PC-3 (cell line): ENCODE data around the gene GHRL. TPM values are rescaled to one million over a fixed set of nuclear protein-coding genes. Genes with fewer than 3 reads are reported as not detected.
A peak's percentile ranks its signal among the peaks of the same experiment; 100 is the strongest.

Experiments used
- ATAC-seq: fragments of 200-7000 bp; cut with Tn5 transposase; 2 replicates; pipeline ENCODE4 v1.9.1; 2020; ENCODE audit warnings: mild to moderate bottlenecking, moderate library complexity
- BruUV-seq: library from RNA; stranded (reverse); fragments of 400-500 nt; replicated peaks from 2 replicates; lab custom pipeline; 2021; lab: Mats Ljungman, UMichigan
- CTCF ChIA-PET: fragments of 300-600 bp; sonication (Branson Sonifier 250); formaldehyde crosslinking; loops from one replicate; lab custom pipeline; 2022; ENCODE audit warnings: antibody characterized with exemption; lab: Charles Lee
- POLR2A ChIA-PET: fragments of 300-600 bp; sonication (Branson Sonifier 250); formaldehyde crosslinking; loops from one replicate; lab custom pipeline; 2022; ENCODE audit warnings: antibody characterized with exemption; ENCODE audit not compliant: unreplicated experiment; lab: Charles Lee
- DNase-seq: peaks from one replicate; pipeline ENCODE4 v3.0.0-alpha.2; 2015
- H2AFZ ChIP-seq: fragments of 300-600 bp; sonication (generic); 2 replicates; pipeline ENCODE4 v1.6.0; 2016; ENCODE audit warnings: antibody characterized with exemption, low read length
- H3F3A ChIP-seq: fragments of 300-600 bp; sonication (generic); one replicate; pipeline ENCODE4 v1.6.0; 2017; ENCODE audit warnings: antibody characterized with exemption, low read length, control low read depth, mild to moderate bottlenecking; ENCODE audit not compliant: unreplicated experiment
- H3K27ac ChIP-seq: fragments of 300-600 bp; sonication (generic); 2 replicates; pipeline ENCODE4 v1.5.1; 2016; ENCODE audit warnings: mild to moderate bottlenecking, low read length
- H3K27me3 ChIP-seq: fragments of 300-600 bp; sonication (generic); 2 replicates; pipeline ENCODE4 v1.6.1; 2016; ENCODE audit warnings: low read length, mixed read lengths
- H3K36me3 ChIP-seq: fragments of 300-600 bp; sonication (generic); 2 replicates; pipeline ENCODE4 v1.6.1; 2016; ENCODE audit warnings: low read depth, mixed run types, low read length, mixed read lengths
- H3K4me1 ChIP-seq: fragments of 300-600 bp; sonication (generic); 2 replicates; pipeline ENCODE4 v1.5.1; 2016; ENCODE audit warnings: low read length; ENCODE audit not compliant: insufficient read depth
- H3K4me2 ChIP-seq: fragments of 300-600 bp; sonication (generic); 2 replicates; pipeline ENCODE4 v1.6.0; 2016; ENCODE audit warnings: low read length
- H3K4me3 ChIP-seq: fragments of 300-600 bp; sonication (generic); 2 replicates; pipeline ENCODE4 v1.5.1; 2016; ENCODE audit warnings: mild to moderate bottlenecking, low read length, mixed read lengths
- H3K79me2 ChIP-seq: fragments of 300-600 bp; sonication (generic); 2 replicates; pipeline ENCODE4 v1.6.1; 2017; ENCODE audit warnings: low read length, mixed read lengths
- H3K9ac ChIP-seq: fragments of 300-600 bp; sonication (generic); 2 replicates; pipeline ENCODE4 v1.6.0; 2016; ENCODE audit warnings: mild to moderate bottlenecking, low read length
- H3K9me2 ChIP-seq: fragments of 300-600 bp; sonication (generic); replicated peaks from 2 replicates; pipeline ENCODE4 v1.6.1; 2016; ENCODE audit warnings: mixed run types, low read length, mixed read lengths
- H3K9me3 ChIP-seq: fragments of 300-600 bp; sonication (generic); 2 replicates; pipeline ENCODE4 v1.6.1; 2016; ENCODE audit warnings: low read length, mixed read lengths
- H4K20me1 ChIP-seq: fragments of 300-600 bp; sonication (generic); 2 replicates; pipeline ENCODE4 v1.6.1; 2016; ENCODE audit warnings: low read length, mixed read lengths
- CTCF ChIP-seq: fragments of 300-600 bp; sonication (generic); conservative IDR thresholded peaks from 2 replicates; pipeline ENCODE4 v1.5.1; 2017; ENCODE audit warnings: antibody characterized with exemption, low read depth, mild to moderate bottlenecking, low read length
- EZH2 ChIP-seq: fragments of 300-600 bp; sonication (generic); IDR thresholded peaks from one replicate; pipeline ENCODE4 v1.6.1; 2017; ENCODE audit warnings: antibody characterized with exemption, mild to moderate bottlenecking, low read length; ENCODE audit not compliant: unreplicated experiment
- EZH2phosphoT487 ChIP-seq: fragments of 300-600 bp; sonication (generic); IDR thresholded peaks from 2 replicates; pipeline ENCODE4 v1.6.1; 2018; ENCODE audit warnings: mild to moderate bottlenecking, antibody characterized with exemption, low read length, borderline replicate concordance
- intact Hi-C: fragments of 100-400 bp; cut with micrococcal nuclease; formaldehyde crosslinking; loops from 2 replicates; pipeline ENCODE4 v1.9.0; 2023
- total RNA-seq: library from RNA; depleted of rRNA; stranded (reverse); fragments of >200 nt; gene quantifications from 2 replicates; pipeline ENCODE4 v1.2.3, GENCODE V29; 2014

Gene GHRL
- total RNA-seq, 1 experiment from 2014 or later, result not detected

GRCh38 chr3:10304905-10305304 is 12.2 kb upstream of the GHRL start:
- TF ChIP-seq EZH2phosphoT487, result no peak
- no peak for TF ChIP-seq CTCF
- TF ChIP-seq EZH2, result no peak
- H3K79me2 ChIP-seq, result no peaks in the 10 kb centered on the region
- H3K27ac ChIP-seq, result no peak overlapping the region
- ChIA-PET POLR2A (no interaction called here), CTCF (no interaction called here)
- H3F3A ChIP-seq, result no peaks in the 10 kb centered on the region
- no peaks in the 10 kb centered on the region for H3K9me2 ChIP-seq
- H3K4me2 ChIP-seq, result no peak overlapping the region
- H3K27me3 ChIP-seq, result no peaks in the 10 kb centered on the region
- no peak overlapping the region for H3K9ac ChIP-seq
- no peak for ATAC-seq
- BruUV-seq, result no TSS peak
- H3K36me3 ChIP-seq, result peaks cover 65% of the 10 kb centered on the region
- H4K20me1 ChIP-seq, result no peaks in the 10 kb centered on the region
- no peak overlapping the region for H3K4me3 ChIP-seq
- no peak overlapping the region for H2AFZ ChIP-seq
- no peaks in the 10 kb centered on the region for H3K9me3 ChIP-seq
- no peaks in the 10 kb centered on the region for H3K4me1 ChIP-seq
- no peak for DNase-seq
- intact Hi-C loops, result no loop called here

GRCh38 chr3:10303785-10304184 is 11.0 kb upstream of the GHRL start:
- no peaks in the 10 kb centered on the region for H3K79me2 ChIP-seq
- no peak overlapping the region for H3K4me3 ChIP-seq
- no peaks in the 10 kb centered on the region for H3K9me2 ChIP-seq
- no peak overlapping the region for H3K4me2 ChIP-seq
- H3K9ac ChIP-seq, result no peak overlapping the region
- CTCF ChIA-PET, result no interaction called here
- no peak for TF ChIP-seq CTCF
- no peak for TF ChIP-seq EZH2phosphoT487
- TF ChIP-seq EZH2, result no peak
- H3K27ac ChIP-seq, result no peak overlapping the region
- H3K9me3 ChIP-seq, result no peaks in the 10 kb centered on the region
- ATAC-seq (0 out of 2 replicates have a peak, but pooled peaks have one; percentile 10), DNase-seq (no peak)
- H3K27me3 ChIP-seq, result no peaks in the 10 kb centered on the region
- no peaks in the 10 kb centered on the region for H3K4me1 ChIP-seq
- peaks cover 62% of the 10 kb centered on the region for H3K36me3 ChIP-seq
- no peaks in the 10 kb centered on the region for H4K20me1 ChIP-seq
- POLR2A ChIA-PET, result no interaction called here
- H3F3A ChIP-seq, result no peaks in the 10 kb centered on the region
- H2AFZ ChIP-seq, result no peak overlapping the region
- intact Hi-C loops, result no loop called here
- no TSS peak for BruUV-seq

DNA sequence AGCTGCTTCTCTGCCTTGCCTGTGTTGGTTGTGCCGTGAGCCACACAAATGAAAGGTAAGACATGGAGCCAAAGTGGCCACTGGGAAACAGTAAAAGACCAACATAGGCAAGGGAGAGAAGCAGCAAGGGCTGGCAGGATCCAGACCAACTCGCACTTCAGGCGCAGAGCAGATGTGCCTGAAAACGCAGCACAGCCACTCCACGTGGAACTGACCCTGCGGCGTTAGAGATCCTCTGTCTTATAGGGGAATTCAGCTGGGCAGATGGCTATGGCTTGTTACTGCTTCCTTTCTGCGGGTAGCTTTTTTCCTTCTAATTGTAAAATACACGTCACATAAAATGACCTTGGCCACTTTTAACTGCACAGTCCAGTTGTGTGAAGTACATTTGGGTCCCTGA is 10.4 kb upstream of the GHRL start:
- H3K4me1 ChIP-seq, result no peaks in the 10 kb centered on the region
- no peaks in the 10 kb centered on the region for H3K9me2 ChIP-seq
- ChIA-PET CTCF (no interaction called here), POLR2A (no interaction called here)
- no peak overlapping the region for H2AFZ ChIP-seq
- H3K9ac ChIP-seq, result no peak overlapping the region
- no peaks in the 10 kb centered on the region for H3F3A ChIP-seq
- no peak overlapping the region for H3K4me3 ChIP-seq
- H3K79me2 ChIP-seq, result no peaks in the 10 kb centered on the region
- no peak overlapping the region for H3K27ac ChIP-seq
- H3K36me3 ChIP-seq, result peaks cover 62% of the 10 kb centered on the region
- H3K9me3 ChIP-seq, result no peaks in the 10 kb centered on the region
- intact Hi-C loops, result no loop called here
- ATAC-seq (no peak), DNase-seq (no peak)
- no peaks in the 10 kb centered on the region for H4K20me1 ChIP-seq
- H3K27me3 ChIP-seq, result no peaks in the 10 kb centered on the region
- TF ChIP-seq CTCF, result no peak
- TF ChIP-seq EZH2, result no peak
- no peak for TF ChIP-seq EZH2phosphoT487
- no peak overlapping the region for H3K4me2 ChIP-seq
- BruUV-seq, result no TSS peak
